ENCODE measurements around the gene HOXA7.

The HOXA7 gene

DNA sequence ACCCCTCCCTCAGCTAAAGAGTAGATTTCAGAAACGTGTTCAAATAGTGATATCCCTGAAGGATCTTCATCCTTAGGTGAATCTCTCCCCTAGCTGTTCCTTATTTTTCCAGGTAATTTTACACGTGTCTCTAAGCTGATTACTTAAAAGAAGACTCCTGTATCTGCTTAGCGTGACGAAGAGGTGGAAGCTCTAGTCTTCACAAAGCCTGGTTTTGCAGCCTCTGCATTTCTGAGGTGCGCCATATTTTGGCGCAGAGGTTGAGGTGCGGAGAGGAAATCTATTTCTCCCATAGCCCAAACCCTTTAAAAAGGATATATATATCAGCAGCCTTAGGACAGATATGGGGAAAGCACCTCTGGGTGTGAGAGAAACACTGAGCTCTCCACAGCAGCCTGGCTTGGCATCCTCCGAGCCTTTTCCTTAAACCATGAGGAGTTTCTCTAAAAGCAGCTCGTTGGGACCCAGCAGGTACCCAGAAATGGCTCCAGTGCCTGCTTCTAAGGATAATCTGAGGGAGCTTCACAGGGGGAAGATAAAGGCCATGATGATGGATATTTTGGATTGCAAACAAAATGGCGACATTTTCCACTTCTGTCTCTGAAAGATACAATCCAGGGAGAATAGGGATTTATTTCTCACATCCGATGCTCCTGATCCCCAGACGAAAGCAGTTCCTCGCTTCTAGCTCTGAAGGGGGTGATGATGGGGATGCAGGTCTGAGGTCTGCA lies 51.0 kb downstream of the HOXA7 start:
- Histone ChIP-seq H3K36me3 (ENCODE audit: insufficient read depth, low read length) (no peaks in the 10 kb centered on the region), H3K9me3 (ENCODE audit: low read depth, low read length) (no peaks in the 10 kb centered on the region), H3K9ac (ENCODE audit: insufficient read length) (no peak overlapping the region), H3K4me3 (no peak overlapping the region), H3K27ac (no peak overlapping the region)
- no peak for DNase-seq (ENCODE audit: low read depth, low spot score)
- TF ChIP-seq POLR2AphosphoS5 (IDR thresholded peaks at IDR 0.05; ENCODE audit: borderline replicate concordance, low read depth, low read length) (no peak), EZH2 (IDR thresholded peaks at IDR 0.05) (no peak), FOXP2 (optimal IDR thresholded peaks at IDR 0.05; ENCODE audit: control extremely low read depth, extremely low read length, insufficient read depth) (no peak)

DNA sequence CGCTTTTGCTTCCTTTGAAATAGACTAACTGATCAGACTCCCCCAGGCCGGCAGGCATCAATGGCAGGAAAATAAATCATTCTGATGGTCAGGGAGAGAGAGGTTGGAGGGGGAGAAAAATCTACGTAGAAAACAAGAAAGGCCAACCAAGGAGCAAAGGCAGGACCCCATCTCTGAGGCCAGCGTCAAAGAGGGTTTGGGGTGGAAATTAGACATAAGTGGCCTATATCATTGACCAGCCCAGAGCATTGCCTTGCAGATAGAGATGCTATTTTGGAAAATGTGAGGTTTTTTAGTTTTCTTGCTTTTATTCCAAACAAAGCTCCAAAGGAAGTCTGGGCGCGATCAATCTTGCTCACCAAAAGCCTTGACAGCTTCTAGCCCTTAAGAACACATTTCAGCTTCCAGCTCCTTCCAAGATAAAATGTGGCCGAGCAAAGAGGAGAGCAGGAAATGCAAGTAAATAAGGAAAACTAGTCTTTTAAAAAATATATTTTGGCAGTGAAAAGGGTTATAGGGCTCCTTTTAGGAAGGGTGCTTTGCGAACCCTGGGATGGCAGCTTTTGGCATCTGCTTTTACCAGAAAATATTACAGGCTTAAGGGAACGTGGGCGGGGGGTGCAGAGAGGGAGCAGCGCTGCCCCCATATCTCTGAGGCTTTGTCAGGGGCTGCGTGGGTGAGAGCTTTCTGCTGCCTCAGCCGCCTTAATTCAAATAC lies 52.0 kb downstream of the HOXA7 start:
- H3K27ac ChIP-seq = no peak overlapping the region
- TF ChIP-seq FOXP2 (optimal IDR thresholded peaks at IDR 0.05; ENCODE audit: control extremely low read depth, extremely low read length, insufficient read depth) (no peak), EZH2 (IDR thresholded peaks at IDR 0.05) (no peak), POLR2AphosphoS5 (IDR thresholded peaks at IDR 0.05; ENCODE audit: borderline replicate concordance, low read depth, low read length) (no peak)
- H3K36me3 ChIP-seq (ENCODE audit: insufficient read depth, low read length) = no peaks in the 10 kb centered on the region
- no peak for DNase-seq (ENCODE audit: low read depth, low spot score)
- H3K9ac ChIP-seq (ENCODE audit: insufficient read length) = no peak overlapping the region
- H3K9me3 ChIP-seq (ENCODE audit: low read depth, low read length) = no peaks in the 10 kb centered on the region
- no peak overlapping the region for H3K4me3 ChIP-seq

Measured in SK-N-MC (cell line).